HepG2 (cell line): ENCODE measurements around the gene MNAT1. TPM values are rescaled to one million over a fixed set of nuclear protein-coding genes. Genes with fewer than 3 reads are reported as not detected.
A peak's percentile ranks its signal among the peaks of the same experiment; 100 is the strongest.

Experiments used
- CCAR2 ChIP-seq: fragments of 200-400 bp; formaldehyde crosslinking; optimal IDR thresholded peaks from 2 replicates; pipeline ENCODE3; 2018; ENCODE audit warnings: low read depth, mild to moderate bottlenecking, low read length, moderate library complexity
- EED ChIP-seq: sonication (generic); formaldehyde crosslinking; IDR thresholded peaks from 2 replicates; pipeline ENCODE4 v1.5.0; 2020; ENCODE audit warnings: mild to moderate bottlenecking, missing genetic modification reagents
- EHMT2 ChIP-seq: fragments of 200-600 bp; sonication (generic); IDR thresholded peaks from 2 replicates; pipeline ENCODE4 v1.7.0; 2017; ENCODE audit warnings: antibody characterized with exemption, low read depth, low read length, borderline replicate concordance
- ELK4 ChIP-seq: sonication (generic); formaldehyde crosslinking; IDR thresholded peaks from 2 replicates; pipeline ENCODE4 v1.9.0; 2021; ENCODE audit warnings: missing genetic modification reagents, borderline replicate concordance
- FOXA1 ChIP-seq, 2 experiments: fragments of 450-650 bp in 1 of 2; sonication (generic) in 1 of 2; formaldehyde crosslinking in 1 of 2; IDR thresholded peaks; 2 replicates each; pipeline versions ENCODE4 v1.4.0 to v1.6.1; 2016 to 2020; ENCODE audit warnings: missing genetic modification reagents in 1 of 2
- GATAD2A ChIP-seq: IDR thresholded peaks from 2 replicates; pipeline ENCODE4 v1.6.1; 2016
- HDAC1 ChIP-seq: sonication (generic); formaldehyde crosslinking; IDR thresholded peaks from 2 replicates; pipeline ENCODE4 v1.5.1; 2020; ENCODE audit warnings: mild to moderate bottlenecking, missing genetic modification reagents
- KDM4B ChIP-seq: sonication (generic); formaldehyde crosslinking; IDR thresholded peaks from 2 replicates; pipeline ENCODE4 v1.4.0; 2020; ENCODE audit warnings: missing genetic modification reagents
- MED8 ChIP-seq: sonication (generic); formaldehyde crosslinking; IDR thresholded peaks from 2 replicates; pipeline ENCODE4 v1.8.1; 2023; ENCODE audit warnings: mild to moderate bottlenecking, missing genetic modification reagents; ENCODE audit not compliant: insufficient replicate concordance
- MXD1 ChIP-seq: sonication (generic); formaldehyde crosslinking; IDR thresholded peaks from 2 replicates; pipeline ENCODE4 v1.4.0; 2020; ENCODE audit warnings: mild to moderate bottlenecking, missing genetic modification reagents
- NFKBIZ ChIP-seq: IDR thresholded peaks from 2 replicates; pipeline ENCODE4 v1.6.1; 2018; ENCODE audit warnings: missing genetic modification reagents, missing compliant biosample characterization
- PBX2 ChIP-seq: IDR thresholded peaks from 2 replicates; pipeline ENCODE4 v1.6.1; 2016; ENCODE audit warnings: control low read depth
- SCMH1 ChIP-seq: sonication (generic); formaldehyde crosslinking; IDR thresholded peaks from 2 replicates; pipeline ENCODE4 v1.9.0; 2021; ENCODE audit warnings: missing genetic modification reagents, mild to moderate bottlenecking, borderline replicate concordance
- STAT6 ChIP-seq: sonication (generic); formaldehyde crosslinking; IDR thresholded peaks from 2 replicates; pipeline ENCODE4 v1.4.0; 2020; ENCODE audit warnings: missing genetic modification reagents, mild to moderate bottlenecking, borderline replicate concordance
- ZNF260 ChIP-seq: sonication (generic); formaldehyde crosslinking; IDR thresholded peaks from 2 replicates; pipeline ENCODE4 v1.4.0; 2020; ENCODE audit warnings: missing genetic modification reagents, low read depth, mild to moderate bottlenecking, borderline replicate concordance
- ZNF597 ChIP-seq: sonication (generic); formaldehyde crosslinking; IDR thresholded peaks from 2 replicates; pipeline ENCODE4 v1.5.0; 2020; ENCODE audit warnings: missing genetic modification reagents
- ZNF704 ChIP-seq: sonication (generic); formaldehyde crosslinking; IDR thresholded peaks from 2 replicates; pipeline ENCODE4 v1.8.1; 2023; ENCODE audit warnings: mild to moderate bottlenecking, inconsistent platforms, moderate library complexity, missing genetic modification reagents, borderline replicate concordance
- ZNF773 ChIP-seq: sonication (generic); formaldehyde crosslinking; IDR thresholded peaks from 2 replicates; pipeline ENCODE4 v1.4.0; 2020; ENCODE audit warnings: missing genetic modification reagents, borderline replicate concordance
- ZNF891 ChIP-seq: sonication (generic); formaldehyde crosslinking; IDR thresholded peaks from 2 replicates; pipeline ENCODE4 v1.5.0; 2020; ENCODE audit warnings: mild to moderate bottlenecking, missing genetic modification reagents
- ZSCAN29 ChIP-seq: sonication (generic); formaldehyde crosslinking; conservative IDR thresholded peaks from 2 replicates; pipeline ENCODE4 v1.4.0; 2020; ENCODE audit warnings: mild to moderate bottlenecking, missing genetic modification reagents
- polyA plus RNA-seq, 8 experiments: library from polyadenylated mRNA; depleted of rRNA in 3 of 8; stranded (reverse) in 7 of 8; unstranded in 1 of 8; fragments of >200 nt; fragmentation: Illumina TruSeq in 4 of 8; extraction: Trizol in 4 of 8; gene quantifications; 2 replicates each; pipeline versions ENCODE4 v1.2.1 to v1.2.3, GENCODE V29; 2011 to 2016; ENCODE audit warnings: low read depth in 4 of 8, missing spikeins in 1 of 8, mixed read lengths in 1 of 8; ENCODE audit not compliant: insufficient read depth in 1 of 8
- total RNA-seq, 5 experiments: library from RNA; depleted of rRNA; stranded (reverse); fragments of >200 nt; fragmentation: Illumina TruSeq; extraction: Trizol; gene quantifications; 2 replicates each; pipeline ENCODE4 v1.2.3, GENCODE V29; 2016; ENCODE audit warnings: low read depth in 1 of 5

The MNAT1 gene
- total and polyA plus RNA-seq, 2 of the 13 experiments (the other 11 are each of a cell fraction or from before 2014, with no cell fraction given), result 49.2 to 94.8 TPM

GRCh38 chr14:60723116-60723906 is 11.2 kb upstream of the MNAT1 start (continued):
- TF ChIP-seq ELK4 (no peak), NFKBIZ (no peak), ZNF597 (CRISPR knock-in tag) (no peak), CCAR2 (no peak), MXD1 (peak; percentile 92), STAT6 (CRISPR knock-in tag) (no peak), ZNF260 (CRISPR knock-in tag) (no peak), MED8 (no peak), FOXA1 (IDR thresholded peaks at IDR 0.05) (no peak), FOXA1 (CRISPR knock-in tag; IDR thresholded peaks at IDR 0.05) (no peak), EHMT2 (no peak), ZNF773 (no peak), SCMH1 (CRISPR knock-in tag) (no peak), ZNF704 (no peak), GATAD2A (CRISPR knock-in tag) (no peak), PBX2 (CRISPR knock-in tag) (no peak), EED (CRISPR knock-in tag) (no peak), HDAC1 (peak; percentile 42; the same call in 1 of the 2 replicates), KDM4B (no peak), ZSCAN29 (CRISPR knock-in tag) (no peak), ZNF891 (peak; percentile 75)
